ENCODE data around the gene PCDH11Y.
"Not testable (repeated sequence)": the region's sequence is repeated elsewhere in the genome, so short reads cannot be mapped to it uniquely, and the experiment has no call there.

The PCDH11Y gene, protein sequence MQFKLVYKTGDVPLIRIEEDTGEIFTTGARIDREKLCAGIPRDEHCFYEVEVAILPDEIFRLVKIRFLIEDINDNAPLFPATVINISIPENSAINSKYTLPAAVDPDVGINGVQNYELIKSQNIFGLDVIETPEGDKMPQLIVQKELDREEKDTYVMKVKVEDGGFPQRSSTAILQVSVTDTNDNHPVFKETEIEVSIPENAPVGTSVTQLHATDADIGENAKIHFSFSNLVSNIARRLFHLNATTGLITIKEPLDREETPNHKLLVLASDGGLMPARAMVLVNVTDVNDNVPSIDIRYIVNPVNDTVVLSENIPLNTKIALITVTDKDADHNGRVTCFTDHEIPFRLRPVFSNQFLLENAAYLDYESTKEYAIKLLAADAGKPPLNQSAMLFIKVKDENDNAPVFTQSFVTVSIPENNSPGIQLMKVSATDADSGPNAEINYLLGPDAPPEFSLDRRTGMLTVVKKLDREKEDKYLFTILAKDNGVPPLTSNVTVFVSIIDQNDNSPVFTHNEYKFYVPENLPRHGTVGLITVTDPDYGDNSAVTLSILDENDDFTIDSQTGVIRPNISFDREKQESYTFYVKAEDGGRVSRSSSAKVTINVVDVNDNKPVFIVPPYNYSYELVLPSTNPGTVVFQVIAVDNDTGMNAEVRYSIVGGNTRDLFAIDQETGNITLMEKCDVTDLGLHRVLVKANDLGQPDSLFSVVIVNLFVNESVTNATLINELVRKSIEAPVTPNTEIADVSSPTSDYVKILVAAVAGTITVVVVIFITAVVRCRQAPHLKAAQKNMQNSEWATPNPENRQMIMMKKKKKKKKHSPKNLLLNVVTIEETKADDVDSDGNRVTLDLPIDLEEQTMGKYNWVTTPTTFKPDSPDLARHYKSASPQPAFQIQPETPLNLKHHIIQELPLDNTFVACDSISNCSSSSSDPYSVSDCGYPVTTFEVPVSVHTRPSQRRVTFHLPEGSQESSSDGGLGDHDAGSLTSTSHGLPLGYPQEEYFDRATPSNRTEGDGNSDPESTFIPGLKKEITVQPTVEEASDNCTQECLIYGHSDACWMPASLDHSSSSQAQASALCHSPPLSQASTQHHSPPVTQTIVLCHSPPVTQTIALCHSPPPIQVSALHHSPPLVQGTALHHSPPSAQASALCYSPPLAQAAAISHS (N-terminal part only)

DNA sequence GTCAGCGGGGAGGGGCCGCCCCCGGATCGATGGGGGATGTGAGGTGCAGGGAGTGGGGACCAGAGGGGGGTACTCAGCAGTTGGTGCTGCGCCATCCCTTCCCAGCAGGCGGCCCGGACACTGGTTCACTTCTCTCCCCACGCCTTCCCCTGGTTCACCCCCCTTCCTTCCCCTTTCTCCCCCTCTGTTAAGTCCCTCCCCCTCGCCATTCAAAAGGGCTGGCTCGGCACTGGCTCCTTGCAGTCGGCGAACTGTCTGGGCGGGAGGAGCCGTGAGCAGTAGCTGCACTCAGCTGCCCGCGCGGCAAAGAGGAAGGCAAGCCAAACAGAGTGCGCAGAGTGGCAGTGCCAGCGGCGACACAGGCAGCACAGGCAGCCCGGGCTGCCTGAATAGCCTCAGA is at the start of gene PCDH11Y:
TSS of gene PCDH11Y (plus strand) at position 240 of the 400 bp plus-strand sequence. CDS start 56,804 bp downstream, outside the sequence.
- peak in 1 of 14 donors; percentile 1 for DNase-seq

DNA sequence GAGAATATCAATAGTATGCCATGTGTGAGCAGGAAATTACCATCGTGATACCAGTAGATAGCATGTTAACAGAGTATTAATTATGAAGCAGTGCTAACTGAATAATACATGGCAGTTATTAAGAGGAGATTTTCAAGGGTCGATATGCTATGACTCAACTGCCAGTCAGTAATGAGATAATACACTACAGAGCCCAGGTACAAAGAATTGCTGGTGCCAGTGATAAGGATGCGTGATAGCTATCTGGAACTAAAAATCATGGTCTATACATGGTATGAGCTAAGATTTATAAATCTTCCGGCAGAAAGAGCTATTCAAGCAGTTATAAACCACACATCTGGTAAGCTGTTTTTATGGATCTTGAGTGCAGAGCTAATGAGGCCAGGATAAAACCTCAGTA is 32.2 kb upstream of the PCDH11Y start:
- DNase-seq, result not testable (repeated sequence)

- DNase-seq, result not testable (repeated sequence)
These were observed 8.2 kb upstream of the PCDH11Y start for GRCh38 chrY:4991743-4992400.

- DNase-seq, result not testable (repeated sequence)
These were observed 5.2 kb upstream of the PCDH11Y start for GRCh38 chrY:4994892-4995291.

DNA sequence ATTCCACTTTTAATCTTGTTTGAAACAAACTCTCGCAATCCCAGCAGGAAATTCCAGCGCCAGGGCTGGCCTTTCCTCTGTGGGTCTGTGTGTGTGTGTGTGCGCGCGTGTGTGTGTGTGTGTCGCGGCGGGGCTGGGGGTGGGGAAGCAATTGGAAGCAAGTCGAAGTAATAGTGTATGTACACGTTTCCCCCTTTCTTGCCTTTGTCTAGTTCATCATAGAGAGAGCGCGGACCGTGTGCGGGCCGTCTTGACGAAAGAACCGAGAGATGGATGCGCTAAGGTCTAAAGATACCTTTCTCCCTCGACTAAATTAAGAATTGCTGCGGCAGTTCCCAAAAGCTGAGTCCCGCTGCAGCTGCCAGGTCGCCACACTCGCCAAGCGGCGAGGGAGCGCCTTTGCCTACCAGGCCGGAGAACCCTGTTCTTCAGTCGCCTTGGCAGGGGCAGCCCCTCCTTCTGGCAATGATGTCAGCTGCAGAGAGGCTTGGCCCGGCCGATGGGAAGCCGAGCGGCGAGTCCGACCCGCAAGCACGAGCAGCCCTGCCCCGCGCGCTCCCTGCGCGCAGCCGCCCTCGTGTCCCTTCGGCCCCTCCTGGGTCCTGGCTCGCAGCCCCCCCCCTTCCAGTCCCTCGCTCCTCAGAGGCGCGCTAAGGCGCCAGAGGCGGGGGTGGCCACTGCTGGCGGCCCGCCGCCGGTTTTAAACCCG is 2.5 kb downstream of the PCDH11Y start:
- DNase-seq, result peak in 1 of 14 donors; percentile 0

DNA sequence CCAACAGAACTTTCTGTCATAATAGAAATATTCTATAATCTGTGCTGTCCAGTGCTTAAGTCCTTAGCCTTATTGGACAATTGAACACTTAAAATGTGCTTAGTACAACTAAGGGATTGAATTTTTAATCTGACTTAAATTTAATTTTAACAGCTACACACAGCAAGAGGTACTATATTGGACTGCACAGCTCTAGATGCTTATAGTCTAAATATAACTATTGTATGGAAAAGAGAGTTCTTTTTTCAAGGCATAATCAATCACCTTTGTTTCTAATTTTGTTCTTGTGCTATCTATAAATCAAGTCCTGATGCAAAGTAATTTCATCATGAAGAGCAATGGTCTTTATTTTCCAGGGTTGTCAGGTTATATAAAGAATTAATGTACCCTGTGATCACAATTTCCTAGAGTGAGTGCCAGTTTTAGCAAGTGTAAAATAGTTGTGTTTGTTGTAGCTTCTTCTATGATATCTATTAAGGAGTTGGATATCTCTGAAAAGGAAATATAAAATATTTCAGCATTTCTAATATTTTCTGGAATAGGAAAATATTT is 39.0 kb downstream of the PCDH11Y start:
- DNase-seq, result not testable (repeated sequence)

GRCh38 chrY:5083017-5083416 is 82.9 kb downstream of the PCDH11Y start:
- not testable (repeated sequence) for DNase-seq

DNA sequence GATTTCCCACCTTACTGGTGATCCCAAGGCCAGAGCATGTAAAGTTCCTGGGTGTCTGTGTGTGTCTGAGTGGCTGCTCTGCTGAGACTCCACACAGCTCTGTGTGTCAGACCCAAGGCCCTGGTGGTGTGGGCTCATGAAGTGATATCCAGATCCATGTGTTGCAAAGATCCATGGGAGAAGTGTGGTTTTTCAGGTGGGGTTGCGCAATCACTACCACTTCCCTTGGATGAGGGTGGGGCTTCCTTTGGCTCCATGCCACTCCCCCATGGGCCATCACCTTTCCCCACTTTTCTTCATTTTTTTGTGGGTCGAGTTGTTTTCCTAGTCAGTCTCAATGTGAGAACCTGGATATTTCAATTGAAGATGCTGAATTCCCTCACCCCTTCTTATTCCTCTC is 182.9 kb downstream of the PCDH11Y start:
- not testable (repeated sequence) for DNase-seq

DNA sequence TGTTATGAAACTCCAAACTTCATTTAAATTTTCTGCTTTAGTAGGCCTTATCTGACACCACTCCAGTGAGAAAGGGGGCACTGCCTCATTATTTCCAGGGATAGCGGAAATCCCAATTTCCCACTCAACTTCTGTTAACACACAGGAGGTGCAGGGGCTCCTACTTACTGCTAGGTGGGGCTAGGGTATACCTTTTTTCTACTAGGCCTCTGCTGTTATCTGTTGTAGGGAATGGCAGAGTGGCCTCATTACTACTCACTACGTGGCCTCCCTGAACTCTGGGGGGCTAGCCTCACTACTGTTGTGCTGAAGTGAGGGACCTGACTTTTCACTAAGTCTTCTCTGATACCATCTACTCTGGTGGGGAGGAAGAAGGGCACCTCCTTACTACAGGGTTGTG is 215.0 kb downstream of the PCDH11Y start:
- DNase-seq, result not testable (repeated sequence)

DNA sequence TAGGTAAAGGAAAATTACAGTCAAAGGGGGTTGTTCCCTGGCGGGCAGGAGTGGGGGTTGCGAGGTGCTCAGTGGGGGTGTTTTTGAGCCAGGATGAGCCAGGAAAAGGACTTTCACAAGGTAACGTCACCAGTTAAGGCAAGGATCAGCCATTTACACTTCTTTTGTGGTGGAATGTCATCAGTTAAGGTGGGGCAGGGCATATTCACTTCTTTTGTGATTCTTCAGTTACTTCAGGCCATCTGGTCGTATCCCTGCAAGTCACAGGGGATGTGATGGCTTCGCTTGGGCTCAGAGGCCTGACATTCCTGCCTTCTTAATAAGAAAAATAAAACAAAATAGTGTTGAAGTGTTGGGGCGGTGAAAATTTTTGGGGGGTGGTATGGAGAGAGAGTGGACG is 324.8 kb downstream of the PCDH11Y start:
- not testable (repeated sequence) for DNase-seq

GRCh38 chrY:5342220-5342619 is 342.1 kb downstream of the PCDH11Y start:
- not testable (repeated sequence) for DNase-seq

GRCh38 chrY:5543705-5544104 is 543.6 kb downstream of the PCDH11Y start:
- not testable (repeated sequence) for DNase-seq

- DNase-seq, result not testable (repeated sequence)
These were observed 638.5 kb downstream of the PCDH11Y start for GRCh38 chrY:5638589-5638988.

DNA sequence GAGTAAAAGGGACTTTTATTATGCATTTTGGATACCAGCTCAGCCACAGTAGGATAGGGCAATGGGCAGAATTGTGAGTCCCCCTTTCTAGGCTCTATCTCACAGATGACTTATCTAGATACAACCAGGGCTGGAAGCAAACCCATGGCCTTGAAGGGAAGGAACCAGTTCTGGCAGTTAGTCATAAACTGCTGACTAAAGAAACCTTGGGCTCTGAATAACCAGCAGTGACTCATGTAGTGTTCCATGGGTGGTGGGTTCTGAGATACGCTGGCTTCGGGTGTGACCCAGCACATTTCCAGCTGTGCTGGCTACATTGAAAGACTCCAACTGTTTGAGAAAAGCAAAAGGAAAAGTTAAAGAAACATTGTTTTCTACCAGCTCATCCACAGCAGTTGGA is 679.2 kb downstream of the PCDH11Y start:
- DNase-seq, result not testable (repeated sequence)

DNA sequence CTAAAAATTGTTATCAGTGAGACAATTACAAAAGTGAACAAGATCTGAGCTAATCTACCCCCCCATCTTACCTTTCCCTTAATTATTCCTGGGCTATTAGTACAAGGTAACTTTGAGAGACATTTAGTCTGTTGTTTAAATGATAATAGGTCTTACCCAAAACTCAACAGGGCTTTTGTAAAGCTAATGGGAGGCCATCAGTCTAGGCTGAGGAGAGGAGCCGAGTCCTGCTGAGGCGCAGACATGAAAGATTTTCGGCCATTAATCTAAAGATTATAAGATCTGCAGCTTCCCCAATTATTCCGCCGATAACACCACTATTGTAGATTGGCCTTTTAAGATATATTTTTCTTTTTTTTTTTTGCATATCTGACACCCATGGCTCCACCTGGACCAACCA is 708.6 kb downstream of the PCDH11Y start:
- not testable (repeated sequence) for DNase-seq

GRCh38 chrY:5709788-5710381 is 709.8 kb downstream of the PCDH11Y start:
- not testable (repeated sequence) for DNase-seq

- not testable (repeated sequence) for DNase-seq
These were observed 761.3 kb downstream of the PCDH11Y start for GRCh38 chrY:5761403-5761802.

DNA sequence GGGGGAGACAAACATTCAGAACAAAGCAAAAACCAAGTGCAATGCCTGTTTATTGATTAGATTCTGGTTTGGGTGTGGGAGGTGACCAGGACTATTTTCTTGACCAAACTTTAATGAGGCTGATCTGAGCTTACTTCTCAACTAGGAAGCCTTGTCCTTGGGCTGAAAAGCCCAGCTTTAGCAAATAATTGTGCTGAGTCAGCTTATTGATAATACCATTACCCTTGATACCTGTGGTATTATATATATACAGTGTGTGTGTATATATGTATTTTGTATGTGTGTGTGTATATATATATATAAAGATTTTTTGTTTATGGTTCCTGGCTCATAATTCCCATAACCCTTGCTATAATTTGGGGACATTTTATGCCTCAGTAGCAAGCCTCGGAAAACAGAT is 776.4 kb downstream of the PCDH11Y start:
- not testable (repeated sequence) for DNase-seq
